HEK293T (cell line): ENCODE results near the gene GTPBP3.

Source experiments
- BHLHE40 ChIP-seq: fragments of 450-650 bp; IDR thresholded peaks from 2 replicates; pipeline ENCODE4 v1.6.1; 2016; ENCODE audit warnings: mild to moderate bottlenecking, moderate library complexity, borderline replicate concordance
- FOXK2 ChIP-seq: fragments of 450-650 bp; IDR thresholded peaks from 2 replicates; pipeline ENCODE4 v1.6.1; 2016; ENCODE audit warnings: mild to moderate bottlenecking
- L3MBTL2 ChIP-seq: fragments of 450-650 bp; conservative IDR thresholded peaks from 2 replicates; pipeline ENCODE4 v1.6.1; 2016; ENCODE audit warnings: mild to moderate bottlenecking

DNA sequence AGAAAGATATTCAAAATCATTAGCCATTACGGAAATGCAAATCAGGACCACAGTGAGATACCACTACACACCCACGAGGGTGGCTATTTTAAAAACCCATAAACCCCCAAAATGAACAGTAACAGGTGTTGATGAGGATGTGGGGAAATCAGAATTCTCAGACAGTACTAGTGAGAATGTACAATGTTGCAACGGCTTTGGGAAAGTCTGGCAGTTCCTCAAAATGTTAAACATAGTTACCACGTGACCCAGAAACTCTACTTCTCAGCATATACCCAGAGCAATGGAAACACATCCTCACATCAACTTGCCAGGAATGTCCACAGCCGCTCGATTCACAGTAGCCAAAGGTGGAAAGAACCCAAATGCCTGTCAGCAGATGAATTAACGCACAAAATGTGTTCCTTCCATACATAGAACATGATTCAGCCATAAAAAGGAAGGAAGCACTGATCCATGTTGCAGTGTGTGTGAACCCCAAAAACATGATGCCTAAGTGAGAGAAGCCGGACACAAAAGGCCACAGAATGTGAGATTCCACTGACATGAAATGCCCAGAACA is 32.8 kb downstream of the GTPBP3 start:
- TF ChIP-seq FOXK2 (no peak), BHLHE40 (no peak), L3MBTL2 (no peak)
